ENCODE results near the gene SCN2A. TPM values are rescaled to one million over a fixed set of nuclear protein-coding genes. Genes with fewer than 3 reads are reported as not detected.

Gene SCN2A
- total and polyA plus RNA-seq, 2 donors (not counting 3 experiments of a cell fraction or from before 2014, with no cell fraction given), result not detected

- H2AFZ ChIP-seq (ENCODE audit: low read depth, low read length), result no peak overlapping the region
- intact Hi-C loops (cut with micrococcal nuclease), result no loop called here
- no peaks in the 10 kb centered on the region for H3K9me1 ChIP-seq (replicated peaks; ENCODE audit: control insufficient read depth, extremely low read depth, insufficient read depth, low read length)
- ChIA-PET POLR2A (no interaction called here), CTCF (no interaction called here)
- H3K4me3 ChIP-seq (replicated peaks in 1 of 3; ENCODE audit: insufficient read depth in 1 of 3, low read depth in 1 of 3, low read length in 3 of 3), result no peak overlapping the region
- BruUV-seq (replicated peaks), result no TSS peak
- TF ChIP-seq EZH2 (IDR thresholded peaks at IDR 0.05; ENCODE audit: borderline replicate concordance, low read depth, low read length, severe bottlenecking) (no peak), MAX (IDR thresholded peaks at IDR 0.05; ENCODE audit: insufficient read depth, insufficient read length) (no peak), MYC (IDR thresholded peaks at IDR 0.05; ENCODE audit: low read depth, low read length) (no peak), JUN (IDR thresholded peaks at IDR 0.05; ENCODE audit: borderline replicate concordance, insufficient read depth, insufficient read length, low read depth) (no peak), POLR2A (IDR thresholded peaks at IDR 0.05; ENCODE audit: low read depth, low read length) (no peak), POLR2AphosphoS5 (IDR thresholded peaks at IDR 0.05; ENCODE audit: insufficient read depth, low read depth, low read length) (no peak), GATA2 (IDR thresholded peaks at IDR 0.05; ENCODE audit: insufficient read depth, insufficient read length, low read depth, low read length) (no peak), CTCF (IDR thresholded peaks at IDR 0.05; ENCODE audit: extremely low read depth in 1 of 2, insufficient read depth in 1 of 2, low read depth in 1 of 2, low read length in 2 of 2) (no peak), FOS (IDR thresholded peaks at IDR 0.05; ENCODE audit: borderline replicate concordance, insufficient read depth, low read length) (no peak)
- no peak overlapping the region for H3K4me2 ChIP-seq (ENCODE audit: insufficient read depth, low read length)
- FAIRE-seq, result no peak
- H4K20me1 ChIP-seq (replicated peaks; ENCODE audit: control insufficient read depth, extremely low read depth, insufficient read depth, low read length), result no peaks in the 10 kb centered on the region
- H3K36me3 ChIP-seq (ENCODE audit: control insufficient read depth in 2 of 2, extremely low read depth in 1 of 2, insufficient read depth in 2 of 2, low read length in 2 of 2), result no peaks in the 10 kb centered on the region
- H3K79me2 ChIP-seq (ENCODE audit: control insufficient read depth, insufficient read depth, low read length), result no peaks in the 10 kb centered on the region
- H3K27me3 ChIP-seq (ENCODE audit: control insufficient read depth in 2 of 2, insufficient read depth in 2 of 2, low read length in 2 of 2), result no peaks in the 10 kb centered on the region
- no peaks in the 10 kb centered on the region for H3K9me3 ChIP-seq (replicated peaks; ENCODE audit: control insufficient read depth, insufficient read depth, low read length)
- DNase-seq (ENCODE audit: low read depth, low spot score), result no peak
- no peak overlapping the region for H3K27ac ChIP-seq (ENCODE audit: insufficient read depth, low read depth, low read length)
- no peak overlapping the region for H3K9ac ChIP-seq (replicated peaks; ENCODE audit: extremely low read depth, insufficient read depth, low read length)
- dilution Hi-C loops (cut with MboI; ENCODE audit: extremely low pct_ligation_motif_present, low sequenced_read_pairs), result no loop called here
- no peaks in the 10 kb centered on the region for H3K4me1 ChIP-seq (ENCODE audit: control insufficient read depth, extremely low read depth, insufficient read depth, low read length)
Measured at GRCh38 chr2:165268754-165269153, 29.5 kb downstream of the SCN2A start.
